Stimulated activated CD4-positive, alpha-beta T cell treated with anti-CD3 and anti-CD28 coated beads, Interleukin-15, amount 100 ng/mL, for 24 hours (primary cell): ENCODE data around the gene PTOV1.

ENCODE experiments used
- DNase-seq: peaks from one replicate; pipeline ENCODE4 v3.0.0-alpha.2; 2020

The PTOV1 gene

GRCh38 chr19:49892716-49893115, 41.8 kb downstream of the PTOV1 start:
- no peak for DNase-seq

DNA sequence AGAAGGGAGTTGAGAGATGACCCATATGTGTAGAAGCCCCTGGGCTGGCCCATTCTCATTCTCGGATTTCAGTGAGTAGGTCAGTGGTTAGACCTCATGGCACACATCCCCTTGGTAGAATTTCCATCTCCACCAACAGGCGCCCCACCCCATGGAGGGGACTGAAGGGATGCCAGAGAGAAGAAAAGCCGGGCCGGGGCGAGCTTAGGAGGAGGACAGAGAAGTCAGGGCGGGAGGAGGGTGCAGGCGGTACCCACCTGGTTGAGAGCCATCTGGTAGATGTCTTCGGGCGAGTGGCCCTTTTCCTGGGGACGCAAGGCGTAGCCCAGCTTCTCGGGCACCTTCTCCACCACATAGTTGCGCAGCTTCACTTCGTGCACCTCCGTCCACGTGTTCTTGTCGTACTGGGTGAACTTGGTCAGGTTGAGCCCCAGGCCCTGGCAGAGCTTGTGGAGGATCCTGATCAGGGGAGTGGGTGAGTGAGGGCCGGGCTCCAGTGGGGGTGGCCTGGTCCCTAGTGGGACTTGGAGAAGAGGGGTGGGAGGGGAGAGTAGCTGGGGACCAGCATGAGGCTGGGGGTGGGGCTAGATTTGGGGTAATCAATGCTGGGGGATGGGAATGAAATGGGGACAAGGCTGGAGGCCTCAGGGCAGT, 43.2 kb downstream of the PTOV1 start:
- DNase-seq: no peak

GRCh38 chr19:49894879-49895565, 44.1 kb downstream of the PTOV1 start:
- peak; percentile 68 for DNase-seq

DNA sequence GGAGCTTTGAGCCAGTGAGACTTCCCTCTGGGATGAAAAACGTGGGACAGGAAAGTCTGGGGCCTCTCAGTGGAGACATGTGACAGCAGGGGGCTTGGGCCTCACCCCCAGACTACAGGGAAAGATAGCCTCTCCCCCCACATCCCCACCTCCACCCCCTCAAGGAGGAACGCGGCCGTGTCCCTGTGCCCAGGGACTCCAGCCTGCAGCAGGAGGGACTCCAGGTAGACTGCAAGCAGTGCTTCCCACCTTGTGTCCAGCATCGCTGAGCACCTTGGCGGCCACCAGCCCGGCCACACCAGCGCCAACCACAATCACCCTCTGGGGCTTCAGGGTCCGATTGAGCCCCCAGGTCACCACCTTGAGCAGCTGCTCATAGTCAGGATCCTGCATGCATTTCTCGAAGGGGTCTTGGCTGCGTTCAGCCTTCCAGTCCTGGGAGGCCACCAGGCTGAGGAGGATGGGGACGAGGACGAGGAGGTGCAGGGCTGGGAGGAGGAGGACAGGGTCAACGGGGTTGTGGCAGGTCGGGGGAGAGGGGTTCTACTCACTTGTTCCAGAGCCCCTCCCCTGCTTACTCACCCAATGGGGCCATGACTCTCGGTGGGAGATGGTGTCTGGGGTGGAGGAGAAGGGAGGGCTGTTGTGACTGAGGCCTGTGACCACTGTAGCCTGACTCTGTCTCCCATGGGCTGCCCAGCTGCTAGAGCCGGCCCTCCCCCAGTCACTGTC, 44.8 kb downstream of the PTOV1 start:
- DNase-seq: peak; percentile 63

- DNase-seq: peak; percentile 78
Measured at GRCh38 chr19:49896863-49897621, 46.1 kb downstream of the PTOV1 start, which contains the start of gene IL4I1. Gene IL4I1 (minus strand): TSS chr19:49896887. CDS start chr19:49896160, 727 bp downstream.

DNA sequence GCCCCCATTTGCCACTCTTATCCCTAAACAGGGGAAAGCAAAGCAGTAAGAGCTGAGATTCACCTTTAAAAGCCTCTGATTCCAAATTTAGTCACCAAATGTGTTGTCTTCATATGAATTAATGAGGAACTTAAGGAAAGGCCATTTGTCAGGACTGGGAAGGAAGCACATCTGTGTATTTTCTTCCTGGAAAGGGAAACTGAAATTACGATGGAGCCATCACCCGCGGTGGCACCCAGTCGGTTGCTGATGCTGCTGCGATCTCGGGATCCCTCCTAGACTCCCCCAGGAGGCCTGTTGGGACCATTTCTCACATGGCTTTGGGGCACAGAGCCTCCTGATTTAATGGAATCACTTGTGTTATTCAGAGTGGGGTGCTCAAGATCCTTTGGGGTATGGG, 53.2 kb downstream of the PTOV1 start:
- no peak for DNase-seq

- DNase-seq: no peak
Measured at GRCh38 chr19:49906879-49907564, 56.1 kb downstream of the PTOV1 start.

DNA sequence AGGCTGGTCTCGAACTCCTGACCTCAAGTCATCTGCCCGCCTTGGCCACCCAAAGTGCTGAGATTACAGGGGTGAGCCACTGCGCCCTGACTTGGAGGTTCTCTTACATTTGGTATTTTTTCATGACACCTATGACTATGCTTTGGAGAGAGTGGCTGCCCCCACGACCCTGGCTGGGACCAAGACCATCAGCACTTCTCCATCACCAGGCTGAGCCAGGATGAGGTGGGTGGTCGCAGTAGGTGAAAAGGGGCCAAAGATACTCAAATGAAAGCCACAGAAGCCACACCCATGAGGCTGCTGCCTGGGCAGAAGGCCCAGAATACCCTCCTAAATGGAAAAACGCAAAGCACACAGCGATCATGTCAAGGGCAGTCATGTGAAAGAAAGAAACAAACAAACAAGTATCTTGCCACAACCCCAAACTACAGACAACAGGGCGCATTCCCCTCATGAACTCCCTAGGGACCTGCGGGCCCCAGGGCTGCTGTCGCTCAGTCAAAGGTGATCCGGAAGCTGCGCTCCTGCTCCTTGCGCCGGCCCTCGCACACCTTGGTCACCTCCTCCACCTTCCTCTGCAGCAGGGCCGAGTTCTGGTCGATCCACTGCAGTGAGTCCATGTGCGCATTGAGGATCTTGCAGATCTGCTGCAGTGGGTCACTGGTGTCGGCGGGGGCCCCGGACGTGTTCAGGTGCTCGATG, 56.9 kb downstream of the PTOV1 start:
- no peak for DNase-seq

- DNase-seq: no peak
Measured at GRCh38 chr19:49908480-49909420, 57.8 kb downstream of the PTOV1 start.

- no peak for DNase-seq
Measured at GRCh38 chr19:49910179-49910578, 59.2 kb downstream of the PTOV1 start.
